IPS DF 19.7 (cell line): ENCODE data around the gene SPATS1.

ENCODE experiments used
- DNase-seq: peaks from one replicate; pipeline ENCODE4 v3.0.0-alpha.2; 2013; ENCODE audit warnings: low read depth, low spot score

The SPATS1 gene

GRCh38 chr6:44342489-44342888, at the start of gene SPATS1:
Gene SPATS1 (plus strand): TSS chr6:44342650. CDS start chr6:44343096, 446 bp downstream.
- DNase-seq: no peak

GRCh38 chr6:44292661-44293365, 49.6 kb upstream of the SPATS1 start:
- DNase-seq: no peak

GRCh38 chr6:44294832-44295791, 47.3 kb upstream of the SPATS1 start:
- no peak for DNase-seq

- no peak for DNase-seq
Measured at GRCh38 chr6:44297063-44298038, 45.1 kb upstream of the SPATS1 start.

GRCh38 chr6:44298055-44298803, 44.2 kb upstream of the SPATS1 start:
- DNase-seq: no peak

- no peak for DNase-seq
Measured at GRCh38 chr6:44298864-44299263, 43.6 kb upstream of the SPATS1 start.

DNA sequence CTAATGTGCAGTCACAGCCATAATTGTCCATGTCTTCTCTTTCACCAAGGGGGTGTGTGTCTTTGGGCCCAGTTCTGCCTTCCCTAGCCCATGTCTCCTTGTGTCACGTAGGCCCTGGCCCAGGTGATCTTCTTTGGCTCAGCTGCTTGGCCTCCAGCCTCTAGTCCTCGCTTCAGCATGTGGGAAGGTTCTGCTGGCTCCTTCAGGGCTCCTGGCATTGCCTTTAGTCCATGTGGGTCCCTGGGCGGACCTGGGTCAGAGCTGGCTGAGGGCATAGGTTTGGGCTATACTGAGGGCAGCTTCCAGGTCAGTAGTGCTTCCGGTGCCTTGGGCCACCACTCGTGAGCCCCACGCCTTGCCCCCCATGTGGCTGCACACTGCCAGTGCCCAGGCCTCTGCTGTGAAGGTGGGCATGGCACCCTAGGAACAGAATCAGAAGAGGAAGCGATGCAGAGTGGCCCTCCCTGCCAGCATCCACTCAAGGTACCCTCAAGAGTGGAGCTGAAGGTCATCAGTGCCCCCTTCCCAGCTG, 42.1 kb upstream of the SPATS1 start:
- DNase-seq: no peak

DNA sequence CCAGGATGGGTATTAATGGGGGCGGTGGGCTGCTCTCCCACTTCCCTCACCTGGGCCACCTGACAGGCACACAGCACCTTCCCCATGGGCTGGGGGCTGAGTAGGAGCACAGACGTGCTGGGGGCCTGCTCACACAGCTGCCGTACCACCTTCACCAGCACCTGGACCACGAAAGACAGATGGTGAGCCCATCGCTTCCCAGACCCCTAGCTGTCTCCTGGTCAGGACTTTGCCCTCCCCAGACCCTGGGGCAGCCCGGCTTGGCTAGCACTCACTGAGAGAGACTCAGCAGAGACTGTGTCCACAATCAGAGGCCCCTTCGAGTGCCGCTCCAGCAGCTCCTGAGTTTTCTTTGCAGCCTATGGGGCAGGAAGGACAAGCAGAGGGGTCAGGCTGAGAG, 41.3 kb upstream of the SPATS1 start:
- DNase-seq: no peak

DNA sequence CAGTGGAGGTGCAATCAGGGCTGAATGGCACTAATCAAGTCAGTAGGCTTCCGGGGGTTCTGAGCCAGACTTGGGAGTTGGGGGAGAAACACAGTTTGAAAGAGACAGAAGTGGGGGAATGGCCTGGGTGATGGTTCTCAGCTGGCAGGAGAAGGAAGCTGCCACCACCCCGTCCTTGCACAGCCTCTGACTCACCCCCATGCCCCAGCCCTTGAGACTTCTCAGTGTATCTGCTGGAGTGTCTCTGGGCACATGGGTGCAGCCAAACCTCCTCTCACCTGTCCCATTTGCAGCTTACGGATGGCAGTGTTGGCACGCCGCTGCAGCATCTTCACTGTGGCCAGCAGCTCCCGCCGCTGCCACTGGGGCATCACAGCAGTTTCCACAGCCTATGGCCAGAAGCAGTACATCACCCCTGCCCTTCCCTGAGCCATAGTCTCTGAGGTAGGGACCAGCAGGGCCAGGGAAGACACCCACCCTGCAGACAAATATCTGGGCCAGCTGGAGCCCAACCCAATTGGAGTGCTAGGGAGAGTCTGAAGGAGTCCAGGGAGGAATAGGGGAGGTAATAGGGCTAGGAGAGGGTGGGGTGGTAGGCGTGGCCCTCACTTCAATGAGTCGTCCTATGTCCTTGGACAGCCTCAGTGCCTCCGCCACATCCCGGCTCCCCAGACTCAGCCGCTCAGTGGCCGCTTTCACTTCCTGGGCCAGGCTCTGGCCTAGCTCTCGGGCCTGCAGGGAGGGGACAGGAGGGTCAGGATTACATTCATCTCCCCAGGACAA, 40.5 kb upstream of the SPATS1 start:
- no peak for DNase-seq

- DNase-seq: no peak
Measured at GRCh38 chr6:44302856-44303255, 39.6 kb upstream of the SPATS1 start.

DNA sequence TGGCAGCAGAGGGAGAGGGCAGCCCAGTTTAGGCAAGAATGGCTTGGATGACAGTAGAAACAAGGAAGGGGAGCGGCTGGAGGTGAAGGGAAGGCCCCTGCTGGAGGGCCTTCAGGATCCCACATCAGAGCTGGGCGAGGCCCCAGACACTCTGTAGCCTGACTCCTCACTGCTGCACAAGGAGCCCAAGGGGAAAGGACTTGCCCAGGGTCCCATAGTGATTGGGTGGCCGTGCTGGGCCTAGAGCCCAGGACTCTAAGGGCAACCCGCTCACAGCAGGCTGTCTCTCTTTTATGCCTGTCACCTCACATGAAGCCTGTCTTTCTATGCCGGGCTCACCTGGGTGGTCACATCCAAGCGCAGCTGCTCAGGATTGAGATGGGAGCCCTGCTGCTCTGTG, 38.6 kb upstream of the SPATS1 start:
- DNase-seq: no peak

DNA sequence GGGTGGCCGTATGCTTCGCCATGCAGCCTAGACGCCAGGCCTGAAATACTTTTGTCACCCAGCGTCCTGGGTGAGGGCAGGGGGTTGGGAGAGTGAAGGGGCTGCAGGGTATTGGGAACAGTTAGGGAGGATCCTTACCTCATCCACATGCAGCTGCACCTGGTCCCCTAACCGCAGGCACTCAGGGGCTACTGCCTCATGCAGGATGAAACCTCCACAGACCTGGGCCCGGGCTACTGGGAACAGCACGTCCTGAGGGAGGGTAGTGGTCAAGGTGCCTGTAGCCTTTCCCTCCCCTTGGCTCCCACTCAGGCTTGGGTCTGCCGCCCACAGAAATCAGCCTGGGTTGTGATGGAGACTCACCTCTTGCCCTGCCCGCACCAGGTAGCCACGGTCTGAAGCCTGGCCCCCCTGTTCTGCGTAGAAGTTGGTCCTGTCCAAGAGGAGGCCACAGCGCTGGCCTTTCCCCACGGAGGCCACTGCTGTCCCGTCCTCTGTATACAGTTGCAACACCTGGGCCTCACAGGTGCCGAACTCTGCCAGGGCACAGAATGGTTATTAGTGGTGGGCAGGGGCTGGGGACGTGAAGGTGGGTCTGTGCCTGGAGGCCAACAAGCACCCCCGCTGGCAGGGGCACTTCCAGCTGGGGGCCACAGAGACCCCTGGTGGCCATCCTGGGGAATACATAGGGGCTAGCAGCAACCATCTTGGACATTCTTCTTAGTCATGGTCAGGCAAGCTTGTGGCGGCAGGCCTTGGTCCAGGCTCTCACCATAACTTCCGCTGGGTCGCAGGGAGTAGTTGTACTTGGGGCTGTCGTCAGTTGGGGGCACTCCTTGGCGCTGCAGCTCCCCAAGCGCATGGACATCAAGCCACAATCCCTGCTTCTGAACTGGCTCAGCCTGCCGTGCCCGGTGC, 37.9 kb upstream of the SPATS1 start:
- DNase-seq: no peak

GRCh38 chr6:44305200-44305725, 37.2 kb upstream of the SPATS1 start:
- no peak for DNase-seq

GRCh38 chr6:44306710-44307109, 35.7 kb upstream of the SPATS1 start:
- DNase-seq: no peak

- DNase-seq: no peak
Measured at GRCh38 chr6:44307217-44307616, 35.2 kb upstream of the SPATS1 start.

- DNase-seq: no peak
Measured at GRCh38 chr6:44309092-44309491, 33.4 kb upstream of the SPATS1 start.

DNA sequence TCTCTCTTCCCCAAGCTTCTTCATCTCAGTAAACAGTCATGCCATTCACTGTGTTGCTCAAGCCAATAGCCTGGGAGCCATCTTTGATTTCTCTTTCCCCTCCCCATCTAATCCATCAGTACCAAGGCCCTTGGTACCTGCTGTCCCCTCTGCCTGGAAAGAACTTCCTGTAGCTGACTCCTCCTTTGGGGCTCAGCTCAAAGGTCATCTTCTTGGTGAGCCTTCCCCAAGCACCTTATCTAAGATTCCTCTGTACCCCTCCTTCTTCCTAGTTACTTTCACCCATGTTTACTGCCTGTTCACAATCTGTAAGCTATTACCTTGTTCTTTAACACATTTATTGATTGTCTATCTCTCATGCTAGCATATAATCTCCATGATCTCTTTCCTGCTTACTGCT, 32.8 kb upstream of the SPATS1 start:
- DNase-seq: no peak

DNA sequence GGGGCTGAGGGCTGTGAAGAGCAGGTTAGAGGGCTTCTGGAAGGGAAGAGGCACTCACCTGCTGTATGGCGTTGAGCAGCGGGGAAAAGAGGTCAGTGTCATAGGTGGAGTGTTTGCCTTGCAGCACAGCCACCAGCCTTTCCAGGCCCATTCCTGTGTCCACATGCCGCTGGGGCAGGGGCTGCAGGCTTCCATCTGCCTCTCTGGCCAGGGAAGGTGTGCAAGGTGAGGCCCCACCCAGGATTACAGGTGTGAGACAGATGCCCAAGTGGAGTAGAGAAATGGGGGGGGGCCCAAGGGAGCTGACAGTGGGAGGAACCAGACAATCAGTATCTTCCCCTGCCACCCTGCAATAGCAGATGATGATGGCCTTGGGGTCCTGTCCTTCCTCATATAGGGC, 32.2 kb upstream of the SPATS1 start:
- DNase-seq: no peak

DNA sequence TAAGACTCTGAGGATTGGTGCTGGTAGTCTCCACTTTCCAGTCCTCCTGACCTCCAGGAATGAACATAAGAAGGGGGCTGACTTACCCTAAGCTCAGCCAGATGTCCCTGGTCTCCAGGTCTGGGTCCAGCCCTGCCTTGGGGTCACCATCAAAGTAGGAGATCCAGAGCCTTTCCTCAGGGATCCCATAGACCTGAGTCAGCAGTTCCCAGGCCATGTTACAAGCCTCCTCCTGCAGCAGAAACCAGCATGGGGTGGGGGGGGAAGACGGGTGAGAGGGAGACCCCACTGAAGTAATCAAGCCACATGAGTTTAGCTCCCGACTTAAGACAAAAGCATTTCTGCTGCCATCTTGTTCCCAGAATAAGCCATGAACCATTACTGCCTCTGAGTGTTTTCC, 31.1 kb upstream of the SPATS1 start:
- DNase-seq: no peak
